Activated CD4-positive, alpha-beta T cell treated with anti-CD3 and anti-CD28 coated beads for 48 hours (primary cell): Measurements from ENCODE around the gene FAM219A.
"Not testable (repeated sequence)": the region's sequence is repeated elsewhere in the genome, so short reads cannot be mapped to it uniquely, and the experiment has no call there.

ENCODE experiments used
- DNase-seq: peaks from one replicate; pipeline ENCODE4 v3.0.0-alpha.2; 2020

The FAM219A gene

DNA sequence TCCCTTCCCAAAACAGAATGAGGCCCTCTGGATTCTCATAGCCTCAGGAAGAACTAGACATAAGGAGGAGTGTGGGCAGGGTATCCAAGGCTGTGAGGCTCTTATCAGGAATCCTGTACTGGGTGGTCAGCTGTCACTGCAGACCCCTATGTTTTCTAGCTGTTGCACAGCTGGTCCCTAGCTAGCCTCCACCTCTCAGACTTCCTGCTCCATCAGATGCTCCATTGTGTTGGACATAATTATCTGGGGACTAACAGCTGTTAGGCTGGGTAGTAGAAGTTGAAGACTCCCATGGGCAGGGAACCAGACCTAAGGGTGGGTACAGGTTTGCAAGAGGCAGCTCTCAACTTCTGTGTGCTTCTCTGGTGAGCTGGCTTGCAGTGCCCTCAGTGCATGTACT lies 18.4 kb downstream of the FAM219A start:
- DNase-seq, result no peak

DNA sequence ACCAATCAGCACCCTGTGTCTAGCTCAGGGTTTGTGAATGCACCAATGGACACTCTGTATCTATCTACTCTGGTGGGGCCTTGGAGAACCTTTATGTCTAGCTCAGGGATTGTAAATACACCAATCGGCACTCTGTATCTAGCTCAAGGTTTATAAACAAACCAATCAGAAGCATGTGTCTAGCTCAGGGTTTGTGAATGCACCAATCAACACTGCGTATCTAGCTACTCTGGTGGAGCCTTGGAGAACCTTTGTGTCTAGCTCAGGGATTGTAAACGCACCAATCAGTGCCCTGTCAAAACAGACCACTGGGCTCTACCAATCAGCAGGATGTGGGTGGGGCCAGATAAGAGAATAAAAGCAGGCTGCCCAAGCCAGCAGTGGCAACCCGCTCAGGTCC lies 19.9 kb downstream of the FAM219A start:
- not testable (repeated sequence) for DNase-seq

DNA sequence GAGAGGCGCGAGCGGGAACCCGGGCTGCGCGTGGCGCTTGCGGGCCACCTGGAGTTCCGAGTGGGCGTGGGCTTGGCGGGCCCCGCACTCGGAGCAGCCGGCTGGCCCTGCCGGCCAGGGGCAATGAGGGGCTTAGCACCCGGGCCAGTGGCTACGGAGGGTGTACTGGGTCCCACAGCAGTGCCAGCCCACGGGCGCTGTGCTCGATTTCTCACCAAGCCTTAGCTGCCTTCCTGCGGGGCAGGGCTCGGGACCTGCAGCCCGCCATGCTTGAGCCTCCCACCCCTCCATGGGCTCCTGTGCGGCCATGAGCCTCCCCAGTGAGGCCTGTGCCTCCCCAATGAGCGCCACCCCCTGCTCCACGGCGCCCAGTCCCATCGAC lies 20.5 kb downstream of the FAM219A start:
- DNase-seq, result not testable (repeated sequence)

DNA sequence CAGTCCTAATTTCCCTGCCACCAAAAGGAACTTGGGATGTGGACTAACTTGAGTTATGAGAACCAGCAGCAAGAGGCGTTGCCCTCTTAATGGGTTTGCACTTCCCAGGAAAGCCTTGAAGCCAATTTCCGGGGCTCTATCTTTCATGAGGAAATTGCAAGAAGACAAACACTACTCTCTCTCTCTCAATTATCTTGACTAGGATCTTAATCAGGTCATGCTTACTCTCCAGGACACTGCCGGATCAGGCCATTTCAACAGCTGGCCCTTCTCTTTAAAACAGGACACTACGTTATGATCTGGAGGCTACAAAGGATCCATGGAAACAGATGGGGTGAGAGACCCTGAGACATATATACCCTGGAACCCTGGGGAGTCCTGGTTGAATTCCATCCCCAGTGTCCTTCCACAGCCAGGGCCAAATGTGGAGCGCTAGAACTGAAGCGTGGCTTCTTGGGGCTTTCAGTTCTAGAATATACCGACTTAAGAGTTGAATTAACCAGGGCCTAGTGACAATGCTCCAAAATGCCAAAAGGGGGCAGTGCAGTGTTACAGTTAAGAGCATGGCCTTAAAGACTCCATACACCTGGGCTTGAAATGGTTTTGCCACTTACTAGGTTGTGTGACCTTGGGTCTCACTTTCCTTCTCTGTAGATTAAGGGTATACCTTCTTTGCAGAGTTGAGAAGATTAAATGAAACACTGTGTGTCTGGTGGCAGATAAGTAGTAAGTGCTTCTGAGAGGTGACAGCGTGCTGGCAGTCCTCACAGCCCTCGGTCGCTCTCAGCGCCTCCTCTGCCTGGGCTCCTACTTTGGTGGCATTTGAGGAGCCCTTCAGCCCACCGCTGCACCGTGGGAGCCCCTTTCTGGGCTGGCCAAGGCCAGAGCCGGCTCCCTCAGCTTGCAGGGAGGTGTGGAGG lies 21.1 kb downstream of the FAM219A start:
- peak; percentile 74 for DNase-seq

DNA sequence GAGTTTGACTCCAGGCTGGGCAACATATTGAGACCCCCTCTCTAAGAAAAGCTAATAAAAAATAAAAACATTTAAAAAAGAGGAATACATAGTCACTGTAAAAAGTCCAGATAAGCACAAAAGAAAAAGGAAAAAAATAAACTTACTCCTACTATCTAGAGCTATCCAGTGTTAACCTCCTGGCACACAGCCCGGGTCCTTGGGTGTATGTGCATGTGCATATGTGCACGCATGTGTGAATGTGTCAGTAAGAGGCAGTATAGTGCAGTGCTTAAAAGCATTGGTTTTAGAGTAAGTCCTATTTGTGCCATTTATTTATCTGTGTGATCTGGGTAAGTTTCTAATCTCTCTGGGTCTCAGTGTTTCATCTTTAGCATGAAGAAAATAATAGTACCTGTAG lies 26.7 kb downstream of the FAM219A start:
- no peak for DNase-seq

DNA sequence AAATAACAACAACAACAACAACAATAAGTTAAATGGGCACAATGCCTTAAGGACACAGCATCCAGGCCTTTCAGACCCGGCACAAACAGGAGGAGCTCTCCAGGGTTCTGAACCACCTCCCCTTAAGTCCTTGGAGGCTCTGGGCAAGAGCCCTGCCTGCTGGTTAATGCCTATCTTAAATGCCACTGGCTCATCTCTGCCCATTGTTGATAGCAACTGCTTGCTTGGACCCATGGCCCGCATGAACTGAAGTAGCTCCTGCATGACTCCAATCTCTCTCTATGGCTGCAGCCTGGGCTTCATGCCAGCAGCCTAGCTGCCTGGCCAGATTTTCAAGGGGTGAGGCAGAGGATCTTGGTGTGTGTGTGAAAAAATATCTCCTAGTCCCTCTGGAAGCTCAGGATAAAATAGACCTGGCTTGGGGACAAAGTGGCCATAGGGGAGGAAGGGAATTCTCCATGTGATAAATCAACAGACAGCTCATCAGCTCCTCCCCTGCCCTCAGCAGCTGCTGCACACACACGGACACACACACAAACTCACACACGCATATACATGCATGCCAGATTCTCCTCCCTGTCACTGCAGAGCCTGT lies 27.4 kb downstream of the FAM219A start:
- peak; percentile 34 for DNase-seq

DNA sequence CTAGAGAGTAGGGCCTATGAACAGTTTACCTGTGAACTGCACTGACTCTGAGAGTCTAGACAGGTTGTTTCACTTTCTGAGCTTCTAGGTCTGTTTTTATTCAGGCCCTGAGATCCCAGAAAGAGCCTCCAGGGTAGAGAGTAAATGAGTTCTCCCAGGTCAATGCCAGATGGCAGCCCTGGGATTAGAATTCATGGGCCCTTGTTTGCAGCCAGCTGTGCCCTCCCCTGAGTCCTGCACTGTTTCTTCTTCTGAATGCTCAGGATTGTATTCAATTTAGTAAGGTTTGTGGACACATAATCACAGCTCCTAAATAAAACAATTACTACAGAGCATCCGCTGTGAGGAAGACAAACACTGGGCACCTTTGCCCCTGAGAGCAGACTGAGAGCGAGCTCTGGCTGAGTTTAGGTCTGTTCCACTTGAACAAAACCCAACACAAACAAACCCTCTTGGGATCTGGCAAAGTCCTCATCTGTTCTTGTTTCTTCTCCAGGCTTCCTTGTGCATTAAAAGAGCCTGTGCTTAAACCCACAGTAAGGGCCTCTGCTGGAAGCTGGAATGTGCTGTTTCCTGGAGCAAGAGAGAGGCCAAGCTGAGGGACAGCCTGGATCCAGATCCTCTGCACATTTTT lies 29.9 kb downstream of the FAM219A start:
- no peak for DNase-seq

DNA sequence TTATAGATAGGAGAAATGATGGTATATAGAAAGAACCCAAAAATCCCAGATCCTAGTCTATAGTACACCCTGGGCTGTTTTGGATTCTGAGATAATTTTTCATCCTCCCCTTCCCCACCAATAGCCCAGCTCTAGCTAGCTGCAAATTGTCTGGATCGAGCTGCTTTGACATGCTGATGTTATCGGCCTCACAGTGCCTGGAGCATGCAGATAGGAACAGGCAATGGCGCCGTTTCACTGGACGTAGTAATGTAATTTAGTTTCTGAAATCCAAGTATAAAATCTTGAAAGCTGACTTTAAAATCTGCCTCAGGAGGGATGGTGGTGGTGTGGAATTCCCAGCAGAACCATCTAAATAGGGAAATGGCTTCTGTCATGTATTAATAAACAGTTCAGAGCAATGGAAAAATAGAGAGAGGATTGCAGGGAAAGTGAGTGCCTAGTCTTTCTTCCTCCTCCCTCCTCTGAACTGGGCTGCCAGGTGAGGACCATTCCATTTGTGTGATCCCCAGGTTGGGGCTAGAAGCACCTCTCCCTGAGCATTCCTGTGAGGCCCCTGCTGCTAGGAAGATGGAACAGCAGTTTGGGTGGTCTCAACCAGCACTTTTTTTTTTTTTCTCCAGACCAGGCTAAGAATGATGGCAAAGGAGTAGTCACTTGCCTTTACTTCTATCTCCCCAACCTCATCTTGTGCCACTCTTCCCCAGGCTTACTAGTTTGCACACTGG lies 31.9 kb downstream of the FAM219A start:
- no peak for DNase-seq

DNA sequence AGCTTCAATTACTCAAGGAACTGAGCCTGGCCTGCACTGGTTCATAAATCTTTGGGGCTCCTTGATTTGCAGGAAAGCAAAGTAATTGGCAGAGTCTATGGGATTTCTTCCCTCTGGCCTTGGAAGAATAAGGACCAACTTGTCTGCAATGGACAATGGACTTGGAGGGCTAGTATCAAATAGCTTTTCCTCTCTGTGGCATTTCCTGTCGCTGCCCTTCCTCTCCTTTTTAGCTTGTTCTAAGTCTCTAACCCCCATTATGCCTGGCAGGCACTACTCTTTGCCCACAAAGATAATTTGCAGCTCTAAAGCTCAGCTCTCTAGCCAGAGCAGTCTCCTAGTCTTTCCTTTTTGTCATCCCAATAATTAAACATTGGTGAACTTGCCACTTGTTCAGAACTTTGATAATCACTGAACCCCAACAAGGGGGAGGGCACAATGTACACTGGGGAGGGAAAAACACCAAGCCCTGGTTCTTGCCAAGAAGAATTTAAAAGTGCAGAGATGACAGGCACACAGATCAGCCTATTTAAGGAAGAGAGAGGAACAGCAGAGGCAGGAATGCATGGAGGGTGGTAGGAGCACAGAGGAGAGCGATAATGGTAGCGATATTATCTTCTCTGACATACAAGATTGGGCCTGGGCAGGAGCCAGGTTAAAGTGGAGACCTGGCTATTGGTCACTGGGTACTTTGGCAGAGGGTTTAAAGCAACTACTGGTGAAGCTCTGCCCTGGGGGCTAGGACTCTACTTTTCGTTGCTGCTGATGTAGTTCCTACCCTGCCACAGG lies 38.5 kb downstream of the FAM219A start:
- no peak for DNase-seq

DNA sequence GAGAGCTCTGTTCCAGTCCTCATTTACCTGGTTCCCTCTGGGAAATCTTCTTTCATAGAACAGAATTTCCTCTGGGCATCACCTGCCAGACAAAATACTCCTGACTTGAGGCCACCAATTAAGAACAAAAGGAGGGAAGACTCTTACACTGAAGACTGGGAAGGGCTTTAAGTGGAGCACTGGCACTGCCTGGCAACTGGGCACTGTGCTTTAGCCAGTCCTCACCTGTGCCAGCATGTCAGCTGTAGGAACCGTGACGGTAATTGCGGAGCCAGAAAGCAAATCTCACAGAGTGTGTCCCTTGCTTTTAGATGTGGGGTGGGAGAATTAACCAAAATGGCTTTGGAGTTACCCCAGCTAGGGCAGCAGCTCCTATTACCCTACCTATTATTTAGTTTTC lies 40.6 kb downstream of the FAM219A start:
- no peak for DNase-seq

DNA sequence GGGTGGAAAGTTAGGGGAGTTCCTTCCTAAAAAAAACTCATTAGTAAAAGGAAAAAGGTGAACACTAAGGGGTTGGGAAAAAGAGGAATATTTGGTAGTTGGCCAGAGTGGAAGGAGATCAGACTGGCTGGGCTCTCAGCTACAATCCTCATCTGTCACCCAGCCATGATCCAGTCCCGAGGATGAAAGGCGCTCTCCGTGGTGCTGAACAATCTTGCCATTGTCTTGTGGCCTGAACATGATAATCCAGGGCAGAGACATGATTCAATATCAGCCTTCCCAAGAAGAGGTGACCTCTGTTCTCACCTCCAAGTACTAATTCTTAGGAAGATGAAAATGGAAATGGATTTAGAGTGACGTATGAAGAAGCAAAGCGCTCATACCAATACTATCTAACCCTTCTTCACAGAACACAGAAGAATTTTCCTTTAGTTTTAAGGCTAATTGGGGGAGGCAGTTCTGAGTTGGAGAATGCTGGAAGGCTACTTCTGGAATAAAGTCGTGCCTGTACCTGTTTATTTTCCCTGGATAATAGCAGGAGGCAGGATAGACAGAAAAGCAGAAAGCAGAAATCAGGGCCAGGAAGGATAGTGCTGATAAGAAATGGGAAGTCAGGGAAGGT lies 45.0 kb downstream of the FAM219A start:
- DNase-seq, result peak; percentile 49

DNA sequence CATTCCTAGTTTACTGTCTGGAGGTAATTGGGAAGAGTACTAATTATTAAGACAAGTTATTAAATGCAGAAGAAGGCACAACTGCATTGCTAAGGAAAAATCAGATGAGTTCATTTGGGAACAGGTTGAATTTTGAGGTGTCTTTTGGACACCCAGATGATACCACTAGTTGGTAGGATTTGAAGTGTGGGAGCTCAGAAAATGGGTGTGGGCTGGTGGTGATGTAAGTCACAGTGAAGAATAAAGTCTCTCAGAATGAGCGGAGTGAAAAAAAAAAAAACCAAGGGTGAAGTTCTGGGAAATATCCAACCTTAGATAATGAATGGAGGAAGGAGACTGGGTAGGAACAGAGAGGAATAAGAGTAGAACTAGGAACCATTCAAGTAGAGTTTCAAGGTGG lies 46.0 kb downstream of the FAM219A start:
- no peak for DNase-seq

DNA sequence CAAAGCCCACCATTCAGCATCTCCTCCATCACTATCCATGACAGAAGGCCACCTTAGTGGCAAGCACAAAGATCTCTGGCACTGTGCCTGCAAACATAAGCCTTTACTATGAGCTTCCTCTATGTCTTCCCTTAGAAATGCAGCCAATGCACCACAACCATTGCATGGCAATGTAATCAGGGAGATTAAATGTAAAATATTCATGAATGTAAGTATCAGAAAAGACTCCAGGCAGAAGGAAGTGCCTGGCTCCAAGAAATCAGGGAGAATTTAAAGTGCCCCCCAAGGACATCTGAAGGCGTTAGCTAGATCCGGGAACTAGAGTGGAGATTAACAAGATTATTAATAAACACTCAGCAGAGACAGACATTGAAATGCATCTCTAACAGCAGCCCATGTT lies 49.2 kb downstream of the FAM219A start:
- no peak for DNase-seq

DNA sequence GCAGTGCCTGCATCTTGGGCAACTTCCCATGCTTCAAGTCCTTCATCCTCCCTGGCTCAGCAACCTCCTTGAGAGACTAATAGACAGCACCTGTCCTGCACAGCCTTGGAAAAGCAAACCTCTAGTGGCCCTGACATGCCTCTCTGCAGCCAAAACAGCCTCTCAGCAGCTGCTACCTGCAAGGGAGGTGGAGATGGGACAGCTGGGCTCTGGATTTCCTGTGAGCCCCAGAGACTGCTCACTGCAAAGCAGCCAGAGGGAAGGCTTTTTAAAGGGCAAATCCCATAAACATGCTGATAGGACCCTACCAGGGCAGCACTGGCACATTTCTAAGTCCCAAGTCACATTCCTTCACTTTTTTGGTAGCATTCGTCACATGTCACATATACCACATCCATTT lies 50.2 kb downstream of the FAM219A start:
- no peak for DNase-seq

DNA sequence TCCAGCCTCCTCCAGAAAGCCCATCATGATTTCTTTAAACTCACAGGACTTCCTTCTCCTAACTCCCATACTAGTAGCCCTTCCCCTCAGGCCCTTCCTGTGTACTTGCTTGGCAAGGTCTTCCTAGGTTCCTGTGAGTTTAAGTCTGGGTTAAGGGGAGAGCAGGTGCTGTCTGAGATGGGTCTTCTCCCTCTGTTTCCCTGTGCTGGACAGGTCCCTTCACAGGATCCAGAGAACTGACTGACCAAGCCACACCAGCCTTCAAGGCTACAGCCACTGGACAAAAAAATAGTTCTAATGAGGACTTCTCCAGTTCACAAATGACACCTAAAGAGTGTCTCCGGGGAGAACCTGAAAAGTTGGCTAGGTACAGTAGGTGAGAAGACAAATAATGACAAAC lies 52.2 kb downstream of the FAM219A start:
- no peak for DNase-seq

DNA sequence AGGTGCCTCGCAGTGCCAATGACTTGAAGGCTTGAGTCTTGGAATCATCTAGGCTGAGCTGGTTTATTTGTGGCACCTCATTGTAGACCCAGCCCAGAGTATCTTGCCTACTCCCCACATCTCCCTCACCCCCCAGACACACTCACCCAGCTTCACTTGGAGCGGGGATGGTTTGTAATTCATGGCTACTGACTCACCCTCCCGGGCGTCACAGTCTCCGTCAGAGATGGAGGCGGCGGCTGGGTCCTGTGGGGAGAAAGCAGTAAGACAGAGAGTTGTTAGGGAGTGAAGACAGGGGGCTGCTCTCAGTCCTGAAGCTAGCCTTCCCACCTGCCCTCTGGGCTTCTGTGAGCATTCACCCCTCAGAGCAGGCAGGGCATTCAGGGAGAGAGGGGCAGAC lies 52.7 kb downstream of the FAM219A start:
- no peak for DNase-seq

DNA sequence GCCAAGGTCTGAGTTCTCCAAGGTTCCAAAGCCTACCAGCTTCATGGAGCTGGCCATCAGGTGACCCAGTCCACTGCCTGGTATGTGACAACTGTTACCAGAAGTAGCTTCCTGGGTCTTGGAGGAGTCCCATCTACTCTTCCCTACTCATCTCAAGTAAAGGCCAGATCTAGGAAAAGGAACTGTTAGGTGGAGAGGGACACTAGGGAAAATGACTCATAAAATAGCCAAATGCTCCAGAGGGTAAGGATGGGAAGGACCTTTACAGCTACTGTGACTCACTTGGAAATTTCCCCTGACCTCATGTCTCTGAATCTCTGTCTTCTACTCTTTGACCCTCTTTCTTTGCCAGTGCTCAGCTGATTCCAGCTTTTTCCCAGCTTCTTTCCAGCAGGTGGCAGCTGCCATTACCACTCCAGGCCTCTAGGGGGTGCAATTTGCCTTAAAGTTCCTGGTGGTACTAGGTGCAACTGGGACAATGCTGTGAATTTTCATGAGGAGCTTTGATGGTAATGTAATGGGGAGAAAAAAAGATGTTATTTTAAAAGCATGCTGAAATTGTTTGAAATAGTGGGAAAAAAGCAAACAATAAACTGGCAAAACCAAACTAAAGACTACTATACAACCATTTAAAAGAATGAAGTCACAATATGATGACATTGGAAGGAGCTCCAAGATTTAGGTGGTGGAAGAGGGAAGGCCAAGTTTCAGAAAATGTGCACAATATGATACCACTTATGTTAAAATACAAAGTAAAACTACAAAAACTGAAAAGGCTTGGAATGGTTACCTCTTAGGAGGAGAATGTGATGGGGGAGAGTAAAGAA lies 54.6 kb downstream of the FAM219A start:
- peak; percentile 68 for DNase-seq

DNA sequence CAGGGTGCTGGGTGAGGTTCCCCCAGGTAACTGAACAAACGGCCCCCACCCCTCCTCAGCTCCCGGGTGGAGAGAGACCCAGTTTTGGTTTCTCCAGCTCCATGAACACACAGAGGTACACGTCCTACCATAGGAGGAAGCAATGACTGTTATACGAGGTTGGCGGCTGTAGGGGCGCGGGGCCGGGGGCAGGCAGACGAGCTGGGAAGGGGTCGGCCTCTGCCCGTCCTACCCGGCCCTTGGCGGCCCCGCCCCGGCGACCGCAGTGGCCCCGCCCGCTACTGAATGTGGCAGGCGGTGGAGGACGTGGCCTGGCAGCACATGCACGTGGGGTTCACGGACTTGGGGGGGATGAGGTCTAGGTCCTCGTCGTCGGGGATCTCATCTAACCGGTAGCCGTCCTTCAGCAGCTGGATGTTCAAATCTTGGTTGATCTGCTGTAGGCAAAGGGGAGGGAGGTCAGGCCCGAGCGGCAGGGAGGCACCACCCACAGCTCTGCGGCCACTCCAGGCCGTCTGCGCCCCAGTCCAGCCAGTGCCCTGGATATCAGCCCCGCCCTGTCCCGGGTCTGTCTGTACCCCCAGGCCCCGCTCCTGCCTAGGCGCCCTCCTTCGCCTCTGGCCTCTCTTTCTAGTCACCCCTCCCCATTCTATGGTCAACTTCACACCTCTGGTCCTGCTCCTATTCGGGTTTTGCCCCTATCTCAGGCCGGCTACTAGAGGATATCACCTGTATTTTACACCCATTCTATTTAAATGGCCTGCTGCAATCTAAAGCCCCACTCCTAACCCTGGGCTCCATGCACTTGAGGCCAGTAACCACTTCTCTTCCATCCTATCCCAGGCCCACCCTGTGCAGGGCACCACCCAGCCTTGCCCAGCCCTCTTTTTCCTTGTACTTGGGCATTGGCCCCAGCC lies 57.4 kb downstream of the FAM219A start:
- DNase-seq, result no peak

DNA sequence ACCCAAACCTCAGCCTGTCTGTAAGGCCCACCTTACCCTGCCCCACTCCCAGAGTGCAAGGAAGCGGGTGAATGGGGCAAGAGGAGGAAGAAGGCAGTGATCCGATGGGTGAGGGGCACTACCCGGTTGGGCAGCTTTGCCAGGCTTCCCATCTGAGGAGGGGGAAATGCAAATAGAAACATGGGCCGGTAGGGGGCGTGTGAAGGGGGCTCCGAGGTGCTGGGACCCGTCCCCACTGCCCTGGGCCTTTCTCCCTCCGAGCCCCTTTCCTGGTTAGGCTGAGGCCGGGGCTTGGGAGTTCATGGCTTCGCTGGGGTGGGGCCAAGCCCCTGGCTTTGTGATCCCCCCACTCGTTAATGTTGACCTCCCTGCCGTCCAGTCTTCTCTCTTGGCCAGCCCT lies 58.1 kb downstream of the FAM219A start:
- no peak for DNase-seq

DNA sequence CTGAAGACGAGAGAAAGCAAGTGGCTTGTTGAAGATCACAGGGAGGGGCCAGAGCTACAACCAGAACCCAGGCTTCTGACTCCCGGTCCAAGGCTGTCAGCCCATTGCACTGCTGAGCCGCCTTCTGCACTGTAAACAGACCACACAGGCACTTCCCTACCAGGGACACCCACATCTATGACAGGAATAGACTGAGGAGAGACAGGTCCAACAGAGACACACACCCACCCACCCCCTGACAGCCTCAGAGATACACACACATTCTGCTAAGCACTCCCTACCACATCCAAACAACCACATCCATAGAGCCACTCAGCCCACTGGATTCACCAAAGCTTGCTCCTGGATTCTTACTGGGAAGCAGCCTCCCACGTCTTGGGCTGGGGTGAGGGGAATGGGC lies 58.6 kb downstream of the FAM219A start:
- no peak for DNase-seq
